CD4-positive, alpha-beta T cell treated with Interleukin-12 subunit alpha and Interleukin-12 subunit beta, for 1 hour (primary cell): Measurements from ENCODE around the gene CEBPA.
"Not testable (repeated sequence)": the region's sequence is repeated elsewhere in the genome, so short reads cannot be mapped to it uniquely, and the experiment has no call there.

ENCODE experiments used
- DNase-seq: peaks from one replicate; pipeline ENCODE4 v3.0.0-alpha.2; 2020

CEBPA gene

GRCh38 chr19:33324628-33325027 lies 22.3 kb upstream of the CEBPA start:
- DNase-seq = no peak

GRCh38 chr19:33323093-33323820 lies 20.9 kb upstream of the CEBPA start:
- DNase-seq = no peak

- DNase-seq = no peak
Observed at GRCh38 chr19:33320636-33321035, 18.3 kb upstream of the CEBPA start.

GRCh38 chr19:33317991-33318390 lies 15.7 kb upstream of the CEBPA start:
- not testable (repeated sequence) for DNase-seq

GRCh38 chr19:33317517-33317916 lies 15.2 kb upstream of the CEBPA start:
- no peak for DNase-seq

DNA sequence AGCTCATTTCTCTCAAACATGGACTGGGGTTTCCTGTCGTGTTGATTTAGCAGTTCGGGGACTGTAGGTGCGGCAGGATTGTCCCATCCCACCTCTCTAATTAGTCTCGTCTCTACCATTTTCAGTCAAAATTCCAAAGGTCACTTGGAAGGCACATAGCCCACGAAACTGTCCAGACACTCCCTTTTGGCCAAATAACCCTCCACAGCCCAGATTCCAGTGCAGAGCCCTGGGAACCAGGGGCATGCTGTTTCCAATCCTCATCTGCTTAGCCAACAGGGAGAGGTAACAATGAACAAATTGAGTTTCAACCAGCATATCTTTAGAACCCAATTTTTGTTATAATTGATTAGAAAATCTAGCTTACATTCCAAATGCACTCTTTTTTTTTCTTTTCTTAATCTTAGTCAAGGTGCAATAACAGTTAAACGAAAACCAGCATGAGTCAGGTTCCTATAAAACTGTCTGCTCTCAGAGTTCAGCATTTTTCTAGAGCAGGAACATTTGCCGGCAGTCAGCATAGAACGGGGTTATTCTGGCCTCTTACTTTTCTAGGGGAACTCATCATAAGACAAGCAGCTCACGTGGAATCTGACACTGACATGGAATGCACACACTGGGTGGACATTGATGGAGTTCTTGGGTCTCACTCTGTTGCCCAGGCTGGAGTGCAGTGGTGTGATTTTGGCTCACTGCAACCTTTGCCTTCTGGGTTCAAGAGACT lies 14.4 kb upstream of the CEBPA start:
- no peak for DNase-seq

DNA sequence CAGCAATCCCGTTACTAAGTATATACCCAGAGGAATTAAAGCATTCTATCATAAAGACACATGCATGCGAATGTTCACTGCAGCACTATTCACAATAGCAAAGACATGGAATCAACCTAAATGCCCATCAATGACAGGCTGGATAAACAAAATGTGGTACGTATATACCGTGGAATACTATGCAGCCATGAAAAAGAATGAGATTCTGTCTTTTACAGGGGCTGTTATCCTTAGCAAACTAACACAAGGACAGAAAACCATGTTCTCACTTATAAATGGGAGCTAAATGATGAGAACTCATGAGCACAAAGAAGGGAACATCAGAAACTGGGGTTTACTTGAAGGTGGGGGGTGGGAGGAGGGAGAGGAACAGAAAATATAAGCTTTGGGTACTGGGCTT lies 10.5 kb upstream of the CEBPA start:
- not testable (repeated sequence) for DNase-seq

- no peak for DNase-seq
Observed at GRCh38 chr19:33312065-33312464, 9.7 kb upstream of the CEBPA start.

GRCh38 chr19:33311326-33311682 lies 9.0 kb upstream of the CEBPA start:
- DNase-seq = no peak

GRCh38 chr19:33310606-33311325 lies 8.4 kb upstream of the CEBPA start:
- DNase-seq = no peak

DNA sequence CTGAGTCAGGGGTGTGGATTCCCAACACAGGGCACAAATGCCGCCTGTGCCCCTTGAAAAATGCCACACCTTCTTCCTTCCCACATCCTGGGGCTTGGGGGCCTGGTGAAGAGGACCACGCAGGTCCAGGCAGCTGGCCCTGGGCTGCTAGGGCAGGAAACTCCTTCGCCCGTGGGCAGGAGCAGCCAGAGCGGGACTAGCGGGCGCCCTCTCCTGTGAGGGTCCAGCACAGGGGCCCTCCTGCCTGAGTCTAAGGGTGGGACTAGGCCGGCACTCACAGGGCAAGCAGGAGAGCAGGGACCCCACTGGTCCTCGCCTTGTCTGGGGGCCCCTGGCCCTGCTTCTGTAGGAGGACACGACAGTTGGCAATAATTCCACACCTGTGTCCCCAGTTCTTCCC lies 7.5 kb upstream of the CEBPA start:
- DNase-seq = no peak

- DNase-seq = no peak
Observed at GRCh38 chr19:33306853-33307792, 4.8 kb upstream of the CEBPA start.

GRCh38 chr19:33306191-33306590 lies 3.9 kb upstream of the CEBPA start:
- DNase-seq = no peak

- DNase-seq = no peak
Observed at GRCh38 chr19:33304760-33305647, 2.7 kb upstream of the CEBPA start.

GRCh38 chr19:33304371-33304759 lies 2.0 kb upstream of the CEBPA start:
- DNase-seq = no peak

GRCh38 chr19:33303791-33304345 lies 1.5 kb upstream of the CEBPA start:
- no peak for DNase-seq

GRCh38 chr19:33302974-33303790 lies 848 bp upstream of the CEBPA start:
- DNase-seq = peak; percentile 10

DNA sequence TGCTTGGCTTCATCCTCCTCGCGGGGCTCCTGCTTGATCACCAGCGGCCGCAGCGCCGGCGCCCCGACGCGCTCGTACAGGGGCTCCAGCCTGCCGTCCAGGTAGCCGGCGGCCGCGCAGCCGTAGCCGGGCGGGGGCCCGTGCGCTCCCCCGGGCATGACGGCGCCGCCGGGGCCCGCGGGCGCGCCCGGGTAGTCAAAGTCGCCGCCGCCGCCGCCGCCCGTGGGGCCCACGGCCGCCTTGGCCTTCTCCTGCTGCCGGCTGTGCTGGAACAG lies 497 bp downstream of the CEBPA start:
- no peak for DNase-seq

GRCh38 chr19:33301144-33301899 lies 1.0 kb downstream of the CEBPA start:
- DNase-seq = no peak

GRCh38 chr19:33300894-33301143 lies 1.5 kb downstream of the CEBPA start:
- no peak for DNase-seq
